Activated CD8-positive, alpha-beta T cell treated with anti-CD3 and anti-CD28 coated beads, Interleukin-2, amount 10 ng/mL, durations not matched to agents 7 days and 5 days (primary cell): ENCODE results near the gene DLG2. TPM values are rescaled to one million over a fixed set of nuclear protein-coding genes. Genes with fewer than 3 reads are reported as not detected.
"Not testable (repeated sequence)": the region's sequence is repeated elsewhere in the genome, so short reads cannot be mapped to it uniquely, and the experiment has no call there.

Experiments
- ATAC-seq: fragments of 150-1000 bp; cut with Tn5 transposase; one replicate; pipeline ENCODE4 v1.10.0; 2021; ENCODE audit warnings: moderate library complexity
- CTCF ChIA-PET: fragments of 350-600 bp; sonication (Branson Sonifier 250); formaldehyde crosslinking; loops from one replicate; lab custom pipeline; 2021; ENCODE audit warnings: antibody characterized with exemption; lab: Charles Lee
- POLR2A ChIA-PET: fragments of 350-600 bp; sonication (Branson Sonifier 250); formaldehyde crosslinking; loops from one replicate; lab custom pipeline; 2021; ENCODE audit warnings: antibody characterized with exemption; lab: Charles Lee
- DNase-seq: peaks from one replicate; pipeline ENCODE4 v3.0.0-alpha.2; 2020
- H3K27ac Mint-ChIP-seq: one replicate; pipeline ENCODE4 v1.8.0; 2021; ENCODE audit warnings: mild to moderate bottlenecking, mixed read lengths
- H3K27me3 Mint-ChIP-seq: one replicate; pipeline ENCODE4 v1.8.0; 2021; ENCODE audit warnings: low read depth, mixed read lengths
- H3K36me3 Mint-ChIP-seq: one replicate; pipeline ENCODE4 v1.8.0; 2021; ENCODE audit warnings: low read depth, mixed read lengths
- H3K4me1 Mint-ChIP-seq: one replicate; pipeline ENCODE4 v1.8.0; 2021; ENCODE audit warnings: low read depth, mixed read lengths
- H3K4me3 Mint-ChIP-seq: one replicate; pipeline ENCODE4 v1.8.0; 2021; ENCODE audit warnings: mild to moderate bottlenecking, mixed read lengths
- H3K9me3 Mint-ChIP-seq: one replicate; pipeline ENCODE4 v1.8.0; 2022; ENCODE audit warnings: mixed read lengths; ENCODE audit not compliant: insufficient read depth
- total RNA-seq, 2 experiments: library from RNA; stranded (reverse); gene quantifications; one replicate each; pipeline ENCODE4 v1.2.3, GENCODE V29; 2021

Gene DLG2
- total RNA-seq, 2 experiments from 2014 or later, result 1.3 to 1.6 TPM

DNA sequence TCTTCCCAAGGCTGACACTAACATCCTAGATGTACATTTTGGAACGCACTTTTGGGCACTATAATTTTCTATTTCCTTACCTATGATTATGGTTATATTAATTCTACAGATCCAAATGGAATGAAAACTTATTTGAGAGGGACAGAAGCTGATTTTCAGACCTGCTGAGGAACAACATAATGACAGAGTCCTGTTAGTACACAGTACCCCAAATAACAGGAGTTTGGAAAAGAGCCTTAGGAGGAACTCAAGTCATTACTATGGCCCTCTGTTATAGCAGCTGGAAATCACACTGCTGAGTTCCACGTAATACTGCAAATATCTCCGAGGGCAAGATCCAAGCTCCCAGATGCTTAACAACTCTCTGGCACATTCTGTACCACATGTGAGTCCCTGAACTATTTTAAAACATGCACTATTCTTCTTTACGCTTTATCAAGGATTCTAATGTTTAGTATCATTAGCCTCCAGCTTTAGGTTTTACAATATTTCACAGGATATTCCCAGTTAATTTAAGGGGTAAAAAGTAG lies 1313.2 kb downstream of the DLG2 start:
- H3K4me1 Mint-ChIP-seq, result no peaks in the 10 kb centered on the region
- H3K9me3 Mint-ChIP-seq, result peaks cover 9% of the 10 kb centered on the region
- POLR2A ChIA-PET, result no interaction called here
- CTCF ChIA-PET, result no interaction called here
- no peak for ATAC-seq
- H3K27ac Mint-ChIP-seq, result no peak overlapping the region
- no peaks in the 10 kb centered on the region for H3K36me3 Mint-ChIP-seq
- DNase-seq, result no peak
- no peaks in the 10 kb centered on the region for H3K27me3 Mint-ChIP-seq
- H3K4me3 Mint-ChIP-seq, result no peak overlapping the region

GRCh38 chr11:84310268-84310667 lies 1316.9 kb downstream of the DLG2 start:
- H3K4me1 Mint-ChIP-seq, result no peaks in the 10 kb centered on the region
- DNase-seq (no peak), ATAC-seq (no peak)
- H3K27ac Mint-ChIP-seq, result no peak overlapping the region
- CTCF ChIA-PET, result no interaction called here
- H3K4me3 Mint-ChIP-seq, result no peak overlapping the region
- no peaks in the 10 kb centered on the region for H3K27me3 Mint-ChIP-seq
- H3K36me3 Mint-ChIP-seq, result no peaks in the 10 kb centered on the region
- peaks cover 4% of the 10 kb centered on the region for H3K9me3 Mint-ChIP-seq
- POLR2A ChIA-PET, result no interaction called here

- CTCF ChIA-PET, H3K9me3 Mint-ChIP-seq, H3K4me3 Mint-ChIP-seq, H3K27me3 Mint-ChIP-seq, POLR2A ChIA-PET, H3K36me3 Mint-ChIP-seq, H3K27ac Mint-ChIP-seq, H3K4me1 Mint-ChIP-seq, ATAC-seq, DNase-seq: not testable (repeated sequence)
These were observed 1318.7 kb downstream of the DLG2 start for GRCh38 chr11:84308491-84308890.

DNA sequence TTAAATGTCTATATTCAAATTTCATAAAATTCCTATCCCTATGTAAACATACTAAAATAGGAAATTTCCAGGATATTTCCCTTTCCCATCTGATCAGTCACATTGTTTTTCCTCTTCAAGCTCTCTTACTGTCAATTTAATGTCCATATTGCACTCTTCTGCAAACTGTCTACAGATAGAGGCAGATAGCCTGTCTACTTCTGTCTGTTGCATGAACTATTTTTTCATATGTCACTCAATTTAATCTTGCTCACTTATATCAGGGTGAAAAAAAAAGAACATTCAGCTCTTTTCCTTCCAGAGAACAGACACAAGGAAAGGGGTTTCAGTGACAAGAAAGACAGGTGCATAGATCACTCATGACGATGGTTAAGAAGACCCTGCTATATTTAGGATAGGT lies 1327.1 kb downstream of the DLG2 start:
- DNase-seq, result no peak
- Mint-ChIP-seq H3K9me3 (peaks cover 6% of the 10 kb centered on the region), H3K36me3 (no peaks in the 10 kb centered on the region), H3K4me3 (no peak overlapping the region), H3K4me1 (no peaks in the 10 kb centered on the region), H3K27ac (no peak overlapping the region), H3K27me3 (no peaks in the 10 kb centered on the region)
- no peak for ATAC-seq
- CTCF ChIA-PET, result no interaction called here
- POLR2A ChIA-PET, result no interaction called here

DNA sequence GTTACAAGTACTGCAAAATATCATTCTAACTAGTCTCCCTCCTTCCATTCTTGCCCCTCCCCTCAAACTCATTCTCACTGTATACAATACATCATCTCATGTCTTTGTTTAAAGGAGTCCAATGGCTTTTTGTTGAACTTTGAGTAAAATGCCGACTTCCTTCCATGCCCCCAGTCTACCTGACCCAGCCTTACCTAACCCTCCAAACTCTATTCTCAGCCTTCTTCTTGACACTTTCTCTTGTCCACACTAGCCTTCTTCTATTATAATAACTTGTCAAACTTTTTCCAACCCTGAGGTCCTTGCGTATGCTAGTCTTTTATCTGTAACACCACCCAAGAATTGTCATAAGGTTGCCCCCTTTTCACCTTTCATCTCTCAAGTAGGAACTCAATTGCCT lies 1329.6 kb downstream of the DLG2 start:
- H3K4me1 Mint-ChIP-seq, result no peaks in the 10 kb centered on the region
- ATAC-seq (no peak), DNase-seq (no peak)
- H3K36me3 Mint-ChIP-seq, result no peaks in the 10 kb centered on the region
- no peaks in the 10 kb centered on the region for H3K27me3 Mint-ChIP-seq
- POLR2A ChIA-PET, result no interaction called here
- peaks cover 6% of the 10 kb centered on the region for H3K9me3 Mint-ChIP-seq
- CTCF ChIA-PET, result no interaction called here
- H3K27ac Mint-ChIP-seq, result no peak overlapping the region
- H3K4me3 Mint-ChIP-seq, result no peak overlapping the region

DNA sequence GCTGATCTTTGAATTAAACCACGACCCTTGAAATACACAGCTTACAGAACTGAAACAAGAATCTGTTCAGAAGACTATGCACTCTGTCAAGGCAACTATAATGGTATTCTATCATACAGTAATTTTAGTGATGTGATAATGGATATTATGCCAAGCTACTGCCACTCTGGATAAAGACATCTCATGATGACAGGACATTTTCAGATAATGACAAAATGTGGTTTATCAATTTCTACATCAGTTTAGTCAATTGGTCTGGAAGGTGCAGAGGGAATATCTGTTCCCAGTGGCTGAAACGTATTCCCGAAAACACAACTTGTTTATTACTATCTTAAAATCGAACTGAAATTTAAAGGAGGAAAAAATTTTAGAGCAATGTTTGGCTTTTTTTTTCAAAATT lies 1331.3 kb downstream of the DLG2 start:
- Mint-ChIP-seq H3K27ac (no peak overlapping the region), H3K4me1 (no peaks in the 10 kb centered on the region), H3K9me3 (peaks cover 6% of the 10 kb centered on the region), H3K36me3 (no peaks in the 10 kb centered on the region), H3K4me3 (no peak overlapping the region), H3K27me3 (no peaks in the 10 kb centered on the region)
- ATAC-seq, result no peak
- DNase-seq, result no peak
- ChIA-PET POLR2A (no interaction called here), CTCF (no interaction called here)

- H3K27me3 Mint-ChIP-seq, result no peaks in the 10 kb centered on the region
- POLR2A ChIA-PET, result no interaction called here
- no peak overlapping the region for H3K4me3 Mint-ChIP-seq
- CTCF ChIA-PET, result interaction anchor here (0.7 kb wide), 1 partner anchor 1010 kb away, joined by 3 read pairs; no protein-coding TSS in a partner anchor
- H3K4me1 Mint-ChIP-seq, result no peaks in the 10 kb centered on the region
- no peaks in the 10 kb centered on the region for H3K36me3 Mint-ChIP-seq
- H3K9me3 Mint-ChIP-seq, result peaks cover 6% of the 10 kb centered on the region
- no peak for DNase-seq
- no peak overlapping the region for H3K27ac Mint-ChIP-seq
- no peak for ATAC-seq
These were observed 1334.2 kb downstream of the DLG2 start for GRCh38 chr11:84292955-84293354.

DNA sequence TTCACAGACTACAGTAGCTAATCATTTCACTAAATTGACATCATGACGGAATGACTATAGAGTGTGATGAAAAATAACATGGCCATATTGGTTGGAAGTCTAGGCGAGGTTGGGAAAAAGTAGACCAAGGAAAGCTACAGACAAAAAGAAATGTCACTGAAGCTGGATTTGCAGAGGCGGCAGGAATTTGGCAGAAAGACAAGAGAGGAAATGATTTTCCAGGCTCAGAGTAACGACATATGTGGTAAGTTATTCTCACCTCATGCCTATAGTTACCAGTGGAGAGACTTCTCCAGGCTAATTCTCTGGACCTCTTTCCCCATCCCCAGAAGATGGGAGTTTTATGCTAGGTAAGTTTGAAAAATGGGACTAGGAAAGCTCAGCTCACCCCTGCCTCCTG lies 1335.1 kb downstream of the DLG2 start:
- ChIA-PET CTCF (no interaction called here), POLR2A (no interaction called here)
- Mint-ChIP-seq H3K9me3 (peaks cover 6% of the 10 kb centered on the region), H3K36me3 (no peaks in the 10 kb centered on the region), H3K27me3 (no peaks in the 10 kb centered on the region), H3K27ac (no peak overlapping the region), H3K4me3 (no peak overlapping the region), H3K4me1 (no peaks in the 10 kb centered on the region)
- no peak for DNase-seq
- ATAC-seq, result no peak

- Mint-ChIP-seq H3K27me3 (no peaks in the 10 kb centered on the region), H3K9me3 (peaks cover 3% of the 10 kb centered on the region), H3K36me3 (no peaks in the 10 kb centered on the region), H3K4me3 (no peak overlapping the region), H3K4me1 (no peaks in the 10 kb centered on the region), H3K27ac (no peak overlapping the region)
- DNase-seq (no peak), ATAC-seq (no peak)
- POLR2A ChIA-PET, result interaction anchor here (0.6 kb wide), 1 partner anchor 112 kb away, joined by 5 read pairs; no protein-coding TSS in a partner anchor
- CTCF ChIA-PET, result no interaction called here
These were observed 1336.5 kb downstream of the DLG2 start for GRCh38 chr11:84290647-84291046.

GRCh38 chr11:84289381-84289906 lies 1337.7 kb downstream of the DLG2 start:
- ChIA-PET POLR2A (no interaction called here), CTCF (no interaction called here)
- no peak for ATAC-seq
- no peaks in the 10 kb centered on the region for H3K27me3 Mint-ChIP-seq
- H3K9me3 Mint-ChIP-seq, result peaks cover 4% of the 10 kb centered on the region
- no peak overlapping the region for H3K4me3 Mint-ChIP-seq
- no peak overlapping the region for H3K27ac Mint-ChIP-seq
- no peaks in the 10 kb centered on the region for H3K4me1 Mint-ChIP-seq
- H3K36me3 Mint-ChIP-seq, result no peaks in the 10 kb centered on the region
- no peak for DNase-seq

DNA sequence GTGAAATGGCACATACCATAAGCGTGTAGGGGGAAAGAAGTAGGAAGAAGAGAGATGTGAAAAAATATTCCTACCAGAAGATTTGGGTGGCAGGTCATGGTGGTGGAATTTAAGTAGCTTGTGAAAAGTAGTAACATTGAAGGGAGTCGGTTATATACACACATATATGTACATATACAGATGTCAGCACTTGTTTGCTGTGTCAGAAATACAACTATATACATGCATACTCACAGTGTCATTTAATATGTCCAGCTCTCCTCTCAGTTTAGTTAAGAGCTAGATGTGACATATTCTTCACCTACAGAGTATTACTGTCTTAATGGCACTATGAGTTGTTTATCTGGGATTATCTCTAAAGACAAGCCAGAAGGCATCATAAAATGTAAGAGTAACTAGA lies 1353.6 kb downstream of the DLG2 start:
- ChIA-PET CTCF (no interaction called here), POLR2A (no interaction called here)
- no peaks in the 10 kb centered on the region for H3K27me3 Mint-ChIP-seq
- no peak overlapping the region for H3K4me3 Mint-ChIP-seq
- ATAC-seq, result no peak
- H3K4me1 Mint-ChIP-seq, result no peaks in the 10 kb centered on the region
- H3K9me3 Mint-ChIP-seq, result peaks cover 9% of the 10 kb centered on the region
- H3K36me3 Mint-ChIP-seq, result no peaks in the 10 kb centered on the region
- H3K27ac Mint-ChIP-seq, result no peak overlapping the region
- DNase-seq, result no peak

GRCh38 chr11:84270466-84270865 lies 1356.7 kb downstream of the DLG2 start:
- Mint-ChIP-seq H3K4me3 (no peak overlapping the region), H3K36me3 (no peaks in the 10 kb centered on the region), H3K9me3 (peaks cover 15% of the 10 kb centered on the region), H3K4me1 (no peaks in the 10 kb centered on the region), H3K27ac (no peak overlapping the region), H3K27me3 (no peaks in the 10 kb centered on the region)
- CTCF ChIA-PET, result no interaction called here
- POLR2A ChIA-PET, result no interaction called here
- ATAC-seq (no peak), DNase-seq (no peak)

GRCh38 chr11:84264066-84264465 lies 1363.1 kb downstream of the DLG2 start:
- peaks cover 11% of the 10 kb centered on the region for H3K9me3 Mint-ChIP-seq
- H3K4me1 Mint-ChIP-seq, result no peaks in the 10 kb centered on the region
- POLR2A ChIA-PET, result no interaction called here
- no peak overlapping the region for H3K4me3 Mint-ChIP-seq
- H3K27me3 Mint-ChIP-seq, result no peaks in the 10 kb centered on the region
- ATAC-seq, result no peak
- no peak for DNase-seq
- CTCF ChIA-PET, result no interaction called here
- no peak overlapping the region for H3K27ac Mint-ChIP-seq
- no peaks in the 10 kb centered on the region for H3K36me3 Mint-ChIP-seq
